ENCODE measurements around the gene KRI1.

- peak; percentile 55 for TF ChIP-seq CTCF (IDR thresholded peaks at IDR 0.05; ENCODE audit: insufficient read depth, low read length, poor library complexity, severe bottlenecking)
- no peak for TF ChIP-seq EZH2phosphoT487 (conservative IDR thresholded peaks at IDR 0.05; ENCODE audit: low read length)
Observed at GRCh38 chr19:10505583-10506229, 60.1 kb downstream of the KRI1 start.
